Fibroblast of mammary gland (primary cell): ENCODE results near the gene FAM229B.
A peak's percentile ranks its signal among the peaks of the same experiment; 100 is the strongest.

Experiments used
- DNase-seq: peaks from one replicate; pipeline ENCODE4 v3.0.0-alpha.2; 2010; ENCODE audit warnings: low read depth
- H3K4me3 ChIP-seq: 2 replicates; pipeline ENCODE4 v1.5.1; 2011; ENCODE audit warnings: low read depth, mild to moderate bottlenecking, low read length, moderate library complexity; ENCODE audit not compliant: control insufficient read depth
- CTCF ChIP-seq: conservative IDR thresholded peaks from 2 replicates; pipeline ENCODE4 v1.5.1; 2011; ENCODE audit warnings: low read depth, low read length, inconsistent platforms; ENCODE audit not compliant: control insufficient read depth, insufficient read depth

FAM229B gene

DNA sequence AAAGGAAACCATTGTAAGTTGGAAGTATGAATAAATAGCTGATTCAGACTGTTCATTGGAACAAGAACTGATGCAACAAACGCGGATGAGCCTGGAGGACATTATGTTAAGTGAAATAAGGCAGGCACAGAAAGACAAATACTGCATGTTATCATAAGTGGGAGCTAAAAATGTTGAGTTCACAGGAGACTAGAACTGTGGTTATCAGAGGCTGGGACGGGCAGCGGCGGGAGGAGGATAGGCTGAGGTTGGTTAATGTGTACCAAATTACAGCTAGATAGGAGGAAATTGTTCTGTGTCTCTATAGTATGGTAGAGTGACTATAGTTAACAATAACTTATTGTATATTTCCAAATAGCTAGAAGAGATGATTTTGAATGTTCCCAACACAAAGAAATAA is 40.8 kb downstream of the FAM229B start:
- no peak for TF ChIP-seq CTCF
- no peak for DNase-seq
- H3K4me3 ChIP-seq: no peak overlapping the region

GRCh38 chr6:112130878-112131277 is 43.5 kb downstream of the FAM229B start:
- H3K4me3 ChIP-seq: no peak overlapping the region
- no peak for DNase-seq
- no peak for TF ChIP-seq CTCF

GRCh38 chr6:112139052-112139451 is 51.7 kb downstream of the FAM229B start:
- TF ChIP-seq CTCF: no peak
- no peak overlapping the region for H3K4me3 ChIP-seq
- DNase-seq: no peak

GRCh38 chr6:112141707-112142106 is 54.3 kb downstream of the FAM229B start:
- no peak for DNase-seq
- no peak for TF ChIP-seq CTCF
- H3K4me3 ChIP-seq: no peak overlapping the region

DNA sequence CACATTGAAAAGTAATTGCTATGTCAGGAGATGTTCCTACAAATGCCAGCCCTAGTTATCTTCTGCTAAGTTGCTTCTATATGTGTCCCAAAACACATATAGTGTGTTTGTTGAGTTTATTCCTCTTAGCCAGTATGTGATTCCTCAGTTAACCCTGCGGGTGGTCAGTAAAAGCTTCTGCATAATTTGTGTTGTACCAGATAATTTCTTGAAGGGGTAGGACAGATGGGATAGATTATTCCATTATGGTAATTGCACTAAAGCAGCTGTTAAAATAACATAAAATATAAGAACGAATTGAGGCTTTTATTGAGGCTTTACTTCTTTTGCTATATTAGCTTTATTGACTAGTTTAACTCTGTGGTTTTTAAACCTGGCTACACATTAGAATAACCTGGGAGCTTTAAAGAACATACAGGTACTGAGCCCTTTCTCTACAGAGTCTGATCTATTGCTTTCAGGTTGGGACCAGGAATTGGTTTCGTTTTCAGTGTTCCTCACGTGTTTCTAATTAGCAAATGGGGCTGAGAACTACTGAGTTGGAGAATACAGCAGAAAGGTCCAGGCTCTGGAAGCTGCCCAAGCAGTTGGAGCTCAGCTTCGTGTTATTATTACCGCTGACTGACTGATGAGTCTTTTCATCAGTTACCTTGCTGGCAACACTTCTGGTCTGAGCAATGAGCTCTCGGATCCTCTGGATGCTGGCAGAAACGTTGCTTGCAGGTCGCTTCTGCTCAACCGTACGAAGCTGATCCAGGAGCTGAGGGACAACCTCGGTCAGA is 56.9 kb downstream of the FAM229B start:
- no peak overlapping the region for H3K4me3 ChIP-seq
- no peak for TF ChIP-seq CTCF
- peak; percentile 77 for DNase-seq

GRCh38 chr6:112145080-112145573 is 57.7 kb downstream of the FAM229B start:
- TF ChIP-seq CTCF: no peak
- DNase-seq: no peak
- H3K4me3 ChIP-seq: no peak overlapping the region
